Nephron progenitor cell (in vitro differentiated cells): ENCODE measurements around the gene CEL.
A peak's percentile ranks its signal among the peaks of the same experiment; 100 is the strongest.

Experiments used
- DNase-seq: peaks from one replicate; pipeline ENCODE4 v3.0.0; 2021
- H3K27ac Mint-ChIP-seq: 2 replicates; pipeline ENCODE4 v1.8.0; 2021; ENCODE audit warnings: mild to moderate bottlenecking, moderate library complexity, mixed read lengths
- H3K27me3 Mint-ChIP-seq: 2 replicates; pipeline ENCODE4 v1.8.0; 2021; ENCODE audit warnings: mild to moderate bottlenecking, low read depth, mixed read lengths; ENCODE audit not compliant: poor library complexity
- H3K36me3 Mint-ChIP-seq: 2 replicates; pipeline ENCODE4 v1.8.0; 2021; ENCODE audit warnings: low read depth, mixed read lengths
- H3K4me1 Mint-ChIP-seq: 2 replicates; pipeline ENCODE4 v1.8.0; 2021; ENCODE audit warnings: mixed read lengths
- H3K4me3 Mint-ChIP-seq: 2 replicates; pipeline ENCODE4 v1.8.0; 2021; ENCODE audit warnings: mild to moderate bottlenecking, moderate library complexity, mixed read lengths
- H3K9me3 Mint-ChIP-seq: 2 replicates; pipeline ENCODE4 v1.8.0; 2021; ENCODE audit warnings: mild to moderate bottlenecking, moderate library complexity, mixed read lengths
- TF ChIP-seq, protein P1 (sequence below): fragments of 200-600 bp; sonication (generic); IDR thresholded peaks from 2 replicates; pipeline ENCODE4 v1.5.0; 2021; ENCODE audit warnings: antibody characterized with exemption

The CEL gene

GRCh38 chr9:133044125-133044524 is 17.7 kb upstream of the CEL start:
- Mint-ChIP-seq H3K4me3 (no peak overlapping the region), H3K4me1 (peaks cover 10% of the 10 kb centered on the region), H3K27ac (peak overlapping the region; percentile 83), H3K9me3 (peaks cover 4% of the 10 kb centered on the region), H3K36me3 (peaks cover 66% of the 10 kb centered on the region), H3K27me3 (no peaks in the 10 kb centered on the region)
- DNase-seq: no peak
- TF ChIP-seq, protein P1, sequence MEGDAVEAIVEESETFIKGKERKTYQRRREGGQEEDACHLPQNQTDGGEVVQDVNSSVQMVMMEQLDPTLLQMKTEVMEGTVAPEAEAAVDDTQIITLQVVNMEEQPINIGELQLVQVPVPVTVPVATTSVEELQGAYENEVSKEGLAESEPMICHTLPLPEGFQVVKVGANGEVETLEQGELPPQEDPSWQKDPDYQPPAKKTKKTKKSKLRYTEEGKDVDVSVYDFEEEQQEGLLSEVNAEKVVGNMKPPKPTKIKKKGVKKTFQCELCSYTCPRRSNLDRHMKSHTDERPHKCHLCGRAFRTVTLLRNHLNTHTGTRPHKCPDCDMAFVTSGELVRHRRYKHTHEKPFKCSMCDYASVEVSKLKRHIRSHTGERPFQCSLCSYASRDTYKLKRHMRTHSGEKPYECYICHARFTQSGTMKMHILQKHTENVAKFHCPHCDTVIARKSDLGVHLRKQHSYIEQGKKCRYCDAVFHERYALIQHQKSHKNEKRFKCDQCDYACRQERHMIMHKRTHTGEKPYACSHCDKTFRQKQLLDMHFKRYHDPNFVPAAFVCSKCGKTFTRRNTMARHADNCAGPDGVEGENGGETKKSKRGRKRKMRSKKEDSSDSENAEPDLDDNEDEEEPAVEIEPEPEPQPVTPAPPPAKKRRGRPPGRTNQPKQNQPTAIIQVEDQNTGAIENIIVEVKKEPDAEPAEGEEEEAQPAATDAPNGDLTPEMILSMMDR: no peak

- peaks cover 4% of the 10 kb centered on the region for H3K9me3 Mint-ChIP-seq
- peaks cover 10% of the 10 kb centered on the region for H3K4me1 Mint-ChIP-seq
- no peak overlapping the region for H3K4me3 Mint-ChIP-seq
- no peak for DNase-seq
- peaks cover 67% of the 10 kb centered on the region for H3K36me3 Mint-ChIP-seq
- peak overlapping the region; percentile 83 for H3K27ac Mint-ChIP-seq
- no peaks in the 10 kb centered on the region for H3K27me3 Mint-ChIP-seq
- TF ChIP-seq, protein P1: no peak
These were observed 17.1 kb upstream of the CEL start for GRCh38 chr9:133044661-133045060.

GRCh38 chr9:133045132-133045531 is 16.6 kb upstream of the CEL start:
- H3K36me3 Mint-ChIP-seq: peaks cover 66% of the 10 kb centered on the region

GRCh38 chr9:133046196-133046899 is 15.4 kb upstream of the CEL start:
- peaks cover 7% of the 10 kb centered on the region for H3K4me1 Mint-ChIP-seq
- H3K27ac Mint-ChIP-seq: peak overlapping the region; percentile 55
- DNase-seq: no peak
- TF ChIP-seq, protein P1: no peak
- H3K9me3 Mint-ChIP-seq: peaks cover 2% of the 10 kb centered on the region
- H3K36me3 Mint-ChIP-seq: peaks cover 57% of the 10 kb centered on the region
- no peaks in the 10 kb centered on the region for H3K27me3 Mint-ChIP-seq
- H3K4me3 Mint-ChIP-seq: no peak overlapping the region

More at GRCh38 chr9:133045132-133045531, 16.6 kb upstream of the CEL start:
- H3K9me3 Mint-ChIP-seq: peaks cover 4% of the 10 kb centered on the region
- no peak for DNase-seq
- H3K4me1 Mint-ChIP-seq: peaks cover 10% of the 10 kb centered on the region
- no peak overlapping the region for H3K4me3 Mint-ChIP-seq
- H3K27ac Mint-ChIP-seq: no peak overlapping the region
- TF ChIP-seq, protein P1: no peak
- no peaks in the 10 kb centered on the region for H3K27me3 Mint-ChIP-seq

GRCh38 chr9:133046900-133047295 is 14.9 kb upstream of the CEL start:
- H3K4me3 Mint-ChIP-seq: no peak overlapping the region
- DNase-seq: no peak
- peak overlapping the region; percentile 42 for H3K27ac Mint-ChIP-seq
- TF ChIP-seq, protein P1: no peak
- peaks cover 52% of the 10 kb centered on the region for H3K36me3 Mint-ChIP-seq
- H3K27me3 Mint-ChIP-seq: no peaks in the 10 kb centered on the region
- no peaks in the 10 kb centered on the region for H3K9me3 Mint-ChIP-seq
- peaks cover 2% of the 10 kb centered on the region for H3K4me1 Mint-ChIP-seq

GRCh38 chr9:133048595-133048994 is 13.2 kb upstream of the CEL start:
- TF ChIP-seq, protein P1: no peak
- no peak for DNase-seq
- H3K27ac Mint-ChIP-seq: no peak overlapping the region
- peaks cover 40% of the 10 kb centered on the region for H3K36me3 Mint-ChIP-seq
- H3K4me1 Mint-ChIP-seq: no peaks in the 10 kb centered on the region
- no peaks in the 10 kb centered on the region for H3K27me3 Mint-ChIP-seq
- H3K4me3 Mint-ChIP-seq: no peak overlapping the region
- no peaks in the 10 kb centered on the region for H3K9me3 Mint-ChIP-seq
